GM23338 (cell line): ENCODE data around the gene GPRC5D. TPM values are rescaled to one million over a fixed set of nuclear protein-coding genes. Genes with fewer than 3 reads are reported as not detected.

Source experiments
- ATAC-seq: fragments of 200-7000 bp; cut with Tn5 transposase; 3 replicates; pipeline ENCODE4 v1.9.1; 2020
- DNase-seq: peaks from one replicate; pipeline ENCODE4 v3.0.0-alpha.2; 2015; ENCODE audit warnings: low spot score
- H2AFZ ChIP-seq: fragments of 200-600 bp; sonication (generic); 2 replicates; pipeline ENCODE4 v1.8.0; 2016; ENCODE audit warnings: antibody characterized with exemption, mild to moderate bottlenecking, moderate library complexity
- H3F3A ChIP-seq: fragments of 200-600 bp; sonication (generic); replicated peaks from 2 replicates; pipeline ENCODE4 v1.8.0; 2017; ENCODE audit warnings: antibody characterized with exemption, mixed run types, low read depth
- H3K27ac ChIP-seq: fragments of 200-600 bp; sonication (generic); 2 replicates; pipeline ENCODE4 v1.6.1; 2016; ENCODE audit warnings: low read depth
- H3K27me3 ChIP-seq: fragments of 200-600 bp; sonication (generic); 2 replicates; pipeline ENCODE4 v1.8.0; 2016; ENCODE audit warnings: mild to moderate bottlenecking, mixed run types, moderate library complexity; ENCODE audit not compliant: insufficient read depth
- H3K36me3 ChIP-seq: fragments of 200-600 bp; sonication (generic); 2 replicates; pipeline ENCODE4 v1.8.0; 2016; ENCODE audit warnings: mild to moderate bottlenecking; ENCODE audit not compliant: insufficient read depth
- H3K4me1 ChIP-seq: fragments of 200-600 bp; sonication (generic); 2 replicates; pipeline ENCODE4 v1.8.0; 2016; ENCODE audit warnings: mild to moderate bottlenecking, moderate library complexity; ENCODE audit not compliant: insufficient read depth
- H3K4me2 ChIP-seq: fragments of 200-600 bp; sonication (generic); 2 replicates; pipeline ENCODE4 v1.7.1; 2017; ENCODE audit warnings: mixed run types
- H3K4me3 ChIP-seq: fragments of 200-600 bp; sonication (generic); 2 replicates; pipeline ENCODE4 v1.6.1; 2016; ENCODE audit warnings: mixed run types
- H3K79me2 ChIP-seq: fragments of 200-600 bp; sonication (generic); replicated peaks from 2 replicates; pipeline ENCODE4 v1.8.0; 2017; ENCODE audit warnings: mild to moderate bottlenecking; ENCODE audit not compliant: insufficient read depth
- H3K9me2 ChIP-seq: fragments of 200-600 bp; sonication (generic); 2 replicates; pipeline ENCODE4 v1.8.0; 2017; ENCODE audit not compliant: insufficient read depth
- H4K20me1 ChIP-seq: fragments of 200-600 bp; sonication (generic); replicated peaks from 2 replicates; pipeline ENCODE4 v1.8.0; 2017; ENCODE audit warnings: mild to moderate bottlenecking; ENCODE audit not compliant: insufficient read depth
- H3K27ac Mint-ChIP-seq: 2 replicates; pipeline ENCODE4 v1.8.0; 2020; ENCODE audit warnings: inconsistent platforms, mild to moderate bottlenecking, moderate library complexity, mixed read lengths
- H3K27me3 Mint-ChIP-seq: 3 replicates; pipeline ENCODE4 v1.8.0; 2022; ENCODE audit warnings: low read depth, mild to moderate bottlenecking, moderate library complexity, mixed read lengths, inconsistent platforms; ENCODE audit not compliant: insufficient read depth, poor library complexity
- H3K36me3 Mint-ChIP-seq: 3 replicates; pipeline ENCODE4 v1.8.0; 2021; ENCODE audit warnings: low read depth, mild to moderate bottlenecking, inconsistent platforms, moderate library complexity, mixed read lengths
- H3K4me1 Mint-ChIP-seq: 3 replicates; pipeline ENCODE4 v1.8.0; 2020; ENCODE audit warnings: mild to moderate bottlenecking, inconsistent platforms, mixed read lengths
- H3K4me3 Mint-ChIP-seq: 3 replicates; pipeline ENCODE4 v1.8.0; 2021; ENCODE audit warnings: moderate library complexity, mild to moderate bottlenecking, inconsistent platforms, mixed read lengths
- H3K9me3 Mint-ChIP-seq: 3 replicates; pipeline ENCODE4 v1.8.0; 2020; ENCODE audit warnings: moderate library complexity, mild to moderate bottlenecking, inconsistent platforms, mixed read lengths
- CREB1 ChIP-seq: fragments of 250-450 bp; sonication (Bioruptor Pico); IDR thresholded peaks from 2 replicates; pipeline ENCODE4 v1.5.0; 2020; ENCODE audit warnings: low read depth, mild to moderate bottlenecking, moderate library complexity
- CTCF ChIP-seq, 2 experiments: fragments of 200-600 bp in 1 of 2; sonication (generic) in 1 of 2; conservative IDR thresholded peaks; 2 replicates each; pipeline versions ENCODE4 v1.5.1 to v1.6.1; 2016 to 2017; ENCODE audit warnings: antibody characterized with exemption in 2 of 2, low read depth in 2 of 2, mild to moderate bottlenecking in 2 of 2, moderate library complexity in 1 of 2
- ETS1 ChIP-seq: IDR thresholded peaks from 2 replicates; pipeline ENCODE4 v1.6.1; 2016; ENCODE audit warnings: antibody characterized with exemption
- JUNB ChIP-seq: IDR thresholded peaks from one replicate; pipeline ENCODE4 v1.6.1; 2016; ENCODE audit warnings: antibody characterized with exemption; ENCODE audit not compliant: unreplicated experiment
- STAT1 ChIP-seq: IDR thresholded peaks from one replicate; pipeline ENCODE4 v1.6.1; 2016; ENCODE audit warnings: antibody characterized with exemption; ENCODE audit not compliant: unreplicated experiment
- polyA plus RNA-seq: library from polyadenylated mRNA; unstranded; fragments of >200 nt; fragmentation: Nextera tagmentation; extraction: Ambion mirVana; gene quantifications from 2 replicates; pipeline ENCODE4 v1.2.1, GENCODE V29; 2016
- total RNA-seq: library from RNA; depleted of rRNA; stranded (reverse); fragments of >200 nt; shearing (Covaris generic); gene quantifications from 2 replicates; pipeline ENCODE4 v1.2.3, GENCODE V29; 2014
- TF ChIP-seq, protein P1 (sequence below): IDR thresholded peaks from one replicate; pipeline ENCODE4 v1.6.1; 2018; ENCODE audit warnings: antibody characterized with exemption; ENCODE audit not compliant: unreplicated experiment
- TF ChIP-seq, protein P2 (sequence below): fragments of 250-450 bp; sonication (Bioruptor Pico); IDR thresholded peaks from 2 replicates; pipeline ENCODE4 v1.5.0; 2020; ENCODE audit warnings: mild to moderate bottlenecking, moderate library complexity

GPRC5D gene
- total and polyA plus RNA-seq, 2 experiments from 2014 or later = not detected

- Histone ChIP-seq H3K36me3 (peaks cover 13% of the 10 kb centered on the region), H3K27ac (no peak overlapping the region), H3K9me2 (no peaks in the 10 kb centered on the region), H3K79me2 (no peaks in the 10 kb centered on the region), H3K27me3 (no peaks in the 10 kb centered on the region), H3F3A (no peaks in the 10 kb centered on the region), H2AFZ (no peak overlapping the region), H4K20me1 (no peaks in the 10 kb centered on the region), H3K4me2 (no peak overlapping the region), H3K4me3 (no peak overlapping the region), H3K4me1 (no peaks in the 10 kb centered on the region)
- Mint-ChIP-seq H3K9me3 (peaks cover 18% of the 10 kb centered on the region), H3K36me3 (peaks cover 44% of the 10 kb centered on the region), H3K4me3 (no peak overlapping the region), H3K27me3 (no peaks in the 10 kb centered on the region), H3K27ac (no peak overlapping the region), H3K4me1 (no peaks in the 10 kb centered on the region)
- no peak for DNase-seq
- no peak for TF ChIP-seq CTCF (conservative IDR thresholded peaks at IDR 0.05; ENCODE audit: low read depth in 2 of 2)
- TF ChIP-seq, protein P1, sequence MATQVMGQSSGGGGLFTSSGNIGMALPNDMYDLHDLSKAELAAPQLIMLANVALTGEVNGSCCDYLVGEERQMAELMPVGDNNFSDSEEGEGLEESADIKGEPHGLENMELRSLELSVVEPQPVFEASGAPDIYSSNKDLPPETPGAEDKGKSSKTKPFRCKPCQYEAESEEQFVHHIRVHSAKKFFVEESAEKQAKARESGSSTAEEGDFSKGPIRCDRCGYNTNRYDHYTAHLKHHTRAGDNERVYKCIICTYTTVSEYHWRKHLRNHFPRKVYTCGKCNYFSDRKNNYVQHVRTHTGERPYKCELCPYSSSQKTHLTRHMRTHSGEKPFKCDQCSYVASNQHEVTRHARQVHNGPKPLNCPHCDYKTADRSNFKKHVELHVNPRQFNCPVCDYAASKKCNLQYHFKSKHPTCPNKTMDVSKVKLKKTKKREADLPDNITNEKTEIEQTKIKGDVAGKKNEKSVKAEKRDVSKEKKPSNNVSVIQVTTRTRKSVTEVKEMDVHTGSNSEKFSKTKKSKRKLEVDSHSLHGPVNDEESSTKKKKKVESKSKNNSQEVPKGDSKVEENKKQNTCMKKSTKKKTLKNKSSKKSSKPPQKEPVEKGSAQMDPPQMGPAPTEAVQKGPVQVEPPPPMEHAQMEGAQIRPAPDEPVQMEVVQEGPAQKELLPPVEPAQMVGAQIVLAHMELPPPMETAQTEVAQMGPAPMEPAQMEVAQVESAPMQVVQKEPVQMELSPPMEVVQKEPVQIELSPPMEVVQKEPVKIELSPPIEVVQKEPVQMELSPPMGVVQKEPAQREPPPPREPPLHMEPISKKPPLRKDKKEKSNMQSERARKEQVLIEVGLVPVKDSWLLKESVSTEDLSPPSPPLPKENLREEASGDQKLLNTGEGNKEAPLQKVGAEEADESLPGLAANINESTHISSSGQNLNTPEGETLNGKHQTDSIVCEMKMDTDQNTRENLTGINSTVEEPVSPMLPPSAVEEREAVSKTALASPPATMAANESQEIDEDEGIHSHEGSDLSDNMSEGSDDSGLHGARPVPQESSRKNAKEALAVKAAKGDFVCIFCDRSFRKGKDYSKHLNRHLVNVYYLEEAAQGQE = no peak
- no peak for TF ChIP-seq JUNB
- no peak for TF ChIP-seq ETS1
- TF ChIP-seq, protein P2, sequence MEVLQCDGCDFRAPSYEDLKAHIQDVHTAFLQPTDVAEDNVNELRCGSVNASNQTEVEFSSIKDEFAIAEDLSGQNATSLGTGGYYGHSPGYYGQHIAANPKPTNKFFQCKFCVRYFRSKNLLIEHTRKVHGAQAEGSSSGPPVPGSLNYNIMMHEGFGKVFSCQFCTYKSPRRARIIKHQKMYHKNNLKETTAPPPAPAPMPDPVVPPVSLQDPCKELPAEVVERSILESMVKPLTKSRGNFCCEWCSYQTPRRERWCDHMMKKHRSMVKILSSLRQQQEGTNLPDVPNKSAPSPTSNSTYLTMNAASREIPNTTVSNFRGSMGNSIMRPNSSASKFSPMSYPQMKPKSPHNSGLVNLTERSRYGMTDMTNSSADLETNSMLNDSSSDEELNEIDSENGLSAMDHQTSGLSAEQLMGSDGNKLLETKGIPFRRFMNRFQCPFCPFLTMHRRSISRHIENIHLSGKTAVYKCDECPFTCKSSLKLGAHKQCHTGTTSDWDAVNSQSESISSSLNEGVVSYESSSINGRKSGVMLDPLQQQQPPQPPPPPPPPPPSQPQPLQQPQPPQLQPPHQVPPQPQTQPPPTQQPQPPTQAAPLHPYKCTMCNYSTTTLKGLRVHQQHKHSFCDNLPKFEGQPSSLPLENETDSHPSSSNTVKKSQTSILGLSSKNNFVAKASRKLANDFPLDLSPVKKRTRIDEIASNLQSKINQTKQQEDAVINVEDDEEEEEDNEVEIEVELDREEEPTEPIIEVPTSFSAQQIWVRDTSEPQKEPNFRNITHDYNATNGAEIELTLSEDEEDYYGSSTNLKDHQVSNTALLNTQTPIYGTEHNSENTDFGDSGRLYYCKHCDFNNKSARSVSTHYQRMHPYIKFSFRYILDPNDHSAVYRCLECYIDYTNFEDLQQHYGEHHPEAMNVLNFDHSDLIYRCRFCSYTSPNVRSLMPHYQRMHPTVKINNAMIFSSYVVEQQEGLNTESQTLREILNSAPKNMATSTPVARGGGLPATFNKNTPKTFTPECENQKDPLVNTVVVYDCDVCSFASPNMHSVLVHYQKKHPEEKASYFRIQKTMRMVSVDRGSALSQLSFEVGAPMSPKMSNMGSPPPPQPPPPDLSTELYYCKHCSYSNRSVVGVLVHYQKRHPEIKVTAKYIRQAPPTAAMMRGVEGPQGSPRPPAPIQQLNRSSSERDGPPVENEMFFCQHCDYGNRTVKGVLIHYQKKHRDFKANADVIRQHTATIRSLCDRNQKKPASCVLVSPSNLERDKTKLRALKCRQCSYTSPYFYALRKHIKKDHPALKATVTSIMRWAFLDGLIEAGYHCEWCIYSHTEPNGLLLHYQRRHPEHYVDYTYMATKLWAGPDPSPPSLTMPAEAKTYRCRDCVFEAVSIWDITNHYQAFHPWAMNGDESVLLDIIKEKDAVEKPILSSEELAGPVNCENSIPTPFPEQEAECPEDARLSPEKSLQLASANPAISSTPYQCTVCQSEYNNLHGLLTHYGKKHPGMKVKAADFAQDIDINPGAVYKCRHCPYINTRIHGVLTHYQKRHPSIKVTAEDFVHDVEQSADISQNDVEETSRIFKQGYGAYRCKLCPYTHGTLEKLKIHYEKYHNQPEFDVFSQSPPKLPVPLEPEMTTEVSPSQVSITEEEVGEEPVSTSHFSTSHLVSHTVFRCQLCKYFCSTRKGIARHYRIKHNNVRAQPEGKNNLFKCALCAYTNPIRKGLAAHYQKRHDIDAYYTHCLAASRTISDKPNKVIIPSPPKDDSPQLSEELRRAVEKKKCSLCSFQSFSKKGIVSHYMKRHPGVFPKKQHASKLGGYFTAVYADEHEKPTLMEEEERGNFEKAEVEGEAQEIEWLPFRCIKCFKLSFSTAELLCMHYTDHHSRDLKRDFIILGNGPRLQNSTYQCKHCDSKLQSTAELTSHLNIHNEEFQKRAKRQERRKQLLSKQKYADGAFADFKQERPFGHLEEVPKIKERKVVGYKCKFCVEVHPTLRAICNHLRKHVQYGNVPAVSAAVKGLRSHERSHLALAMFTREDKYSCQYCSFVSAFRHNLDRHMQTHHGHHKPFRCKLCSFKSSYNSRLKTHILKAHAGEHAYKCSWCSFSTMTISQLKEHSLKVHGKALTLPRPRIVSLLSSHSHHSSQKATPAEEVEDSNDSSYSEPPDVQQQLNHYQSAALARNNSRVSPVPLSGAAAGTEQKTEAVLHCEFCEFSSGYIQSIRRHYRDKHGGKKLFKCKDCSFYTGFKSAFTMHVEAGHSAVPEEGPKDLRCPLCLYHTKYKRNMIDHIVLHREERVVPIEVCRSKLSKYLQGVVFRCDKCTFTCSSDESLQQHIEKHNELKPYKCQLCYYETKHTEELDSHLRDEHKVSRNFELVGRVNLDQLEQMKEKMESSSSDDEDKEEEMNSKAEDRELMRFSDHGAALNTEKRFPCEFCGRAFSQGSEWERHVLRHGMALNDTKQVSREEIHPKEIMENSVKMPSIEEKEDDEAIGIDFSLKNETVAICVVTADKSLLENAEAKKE = no peak
- no peak for TF ChIP-seq CREB1
- no peak for TF ChIP-seq STAT1
- ATAC-seq = no peak
Measured at GRCh38 chr12:12976366-12976765, 24.4 kb upstream of the GPRC5D start.
